GM18499 (cell line): Measurements from ENCODE around the gene GPR27.

Experiments
- ATAC-seq: cut with Tn5 transposase; IDR thresholded peaks from one replicate; pipeline ENCODE4 v1.9.1; 2021; ENCODE audit warnings: moderate number of reproducible peaks; ENCODE audit not compliant: insufficient read depth, unreplicated experiment

Gene GPR27

DNA sequence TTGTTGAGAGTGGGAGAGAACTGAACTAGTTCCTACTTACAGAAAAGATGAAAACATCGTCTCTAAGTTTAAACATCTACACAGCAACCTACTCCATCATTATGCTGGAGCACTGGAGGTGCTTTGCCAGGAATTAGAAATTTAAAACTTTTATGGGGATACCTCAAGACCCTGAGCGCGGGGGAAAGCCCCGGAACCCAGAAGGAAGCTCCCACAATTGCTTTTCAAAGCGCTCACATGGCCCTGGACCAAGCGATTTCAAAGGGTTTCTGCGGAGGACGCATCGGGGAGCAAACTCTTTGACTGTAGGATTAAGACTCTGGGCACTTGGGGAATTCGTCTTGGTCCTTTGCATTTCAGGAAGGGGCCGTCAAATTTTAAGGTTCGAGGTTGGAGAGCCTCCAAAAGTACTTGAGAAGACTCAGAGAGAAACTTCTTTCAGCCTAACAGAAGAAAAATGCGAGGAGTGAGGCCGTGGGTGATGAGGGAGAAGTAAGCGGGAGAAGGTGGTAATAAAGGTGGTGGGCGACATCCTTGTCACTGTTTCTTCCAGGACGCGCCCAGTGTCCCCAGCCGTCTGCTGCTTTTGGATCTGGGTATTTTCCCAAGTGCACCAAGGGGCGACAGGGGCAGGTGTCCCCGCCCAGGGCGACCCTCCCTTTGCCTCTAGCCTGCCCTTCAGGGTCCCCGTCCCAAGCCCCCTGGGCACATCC lies 30.7 kb downstream of the GPR27 start:
- no peak for ATAC-seq

DNA sequence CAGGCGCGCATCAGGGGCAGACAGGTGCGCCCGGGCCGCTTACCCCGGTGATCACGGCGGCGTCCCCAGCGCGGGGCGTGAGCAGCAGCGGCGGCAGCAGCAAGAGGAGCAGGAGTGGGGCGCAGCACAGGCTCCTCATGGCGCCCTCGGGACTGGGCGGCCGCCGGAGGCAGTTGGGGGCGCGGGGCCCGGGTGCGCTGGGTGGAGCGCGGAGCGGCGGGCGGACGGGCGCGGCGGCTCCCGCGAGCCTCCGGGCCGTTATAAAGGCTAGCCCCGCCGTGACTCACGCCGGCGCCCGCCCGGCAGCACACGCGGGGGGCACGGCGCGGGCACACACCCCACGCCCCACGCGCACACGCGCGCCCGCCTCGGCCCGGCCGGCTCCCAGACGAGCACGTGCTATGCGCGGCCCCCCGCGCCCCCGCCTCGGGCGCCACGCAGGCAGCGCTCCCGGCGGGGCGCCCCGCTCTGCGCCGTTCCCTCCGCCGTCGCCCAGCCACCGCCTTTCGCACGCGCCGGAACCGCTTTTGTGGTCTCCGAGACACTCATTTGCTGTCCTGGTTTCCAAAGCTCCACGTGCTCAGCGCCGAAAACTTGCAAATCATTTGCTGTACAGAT lies 31.4 kb downstream of the GPR27 start, which contains the start of gene PROK2:
TSS of gene PROK2 (minus strand) at position 235 of the 618 bp plus-strand sequence. CDS start at position 139, 96 bp downstream.
- ATAC-seq, result no peak

DNA sequence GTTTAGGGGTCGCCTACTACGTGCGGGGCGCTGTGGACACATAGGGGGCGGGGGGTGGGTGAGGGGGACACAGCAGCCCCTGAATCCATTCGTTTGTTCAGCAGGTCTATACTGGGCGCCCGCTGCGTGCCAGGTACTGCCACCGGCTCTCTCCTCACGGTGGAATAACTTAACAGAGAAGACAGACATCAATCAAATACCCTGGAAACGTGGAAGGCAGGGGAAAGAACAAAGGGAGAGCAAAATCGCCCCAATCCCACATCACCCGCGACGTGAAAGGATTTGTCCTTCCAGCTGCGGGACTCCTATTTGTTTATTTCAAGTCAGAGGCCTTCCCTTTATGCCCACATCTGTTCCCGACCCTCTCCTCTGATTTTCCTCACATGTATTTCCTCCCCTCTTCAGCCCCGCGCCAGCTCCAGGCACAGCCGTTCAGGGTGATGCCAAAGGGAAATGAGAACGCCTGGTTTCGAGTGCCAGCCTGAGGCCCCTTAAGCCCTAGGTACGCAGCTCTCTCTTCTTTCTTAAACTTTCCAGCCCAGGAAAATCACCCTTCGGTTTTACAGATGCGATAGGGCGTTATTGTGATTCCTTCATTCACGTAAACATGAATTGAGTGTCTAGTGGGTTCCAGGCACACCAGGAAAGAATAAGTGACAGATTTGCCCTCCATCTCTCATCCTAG lies 32.0 kb downstream of the GPR27 start:
- no peak for ATAC-seq

DNA sequence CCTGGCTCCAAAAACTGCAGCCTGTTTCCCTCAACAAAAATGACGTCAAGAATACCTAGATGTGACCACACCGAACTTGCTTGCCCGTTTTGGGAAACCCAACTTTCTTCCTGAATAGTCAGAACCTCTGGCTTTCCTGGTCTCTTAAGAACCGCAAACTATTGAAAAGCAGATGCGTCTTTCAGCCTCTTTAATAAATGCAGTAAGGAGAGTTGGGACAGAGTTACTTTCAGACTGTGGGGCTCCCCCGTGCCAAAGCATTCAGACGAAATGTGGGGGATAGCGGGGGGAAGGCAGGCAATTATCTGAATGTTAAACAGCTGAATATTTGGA lies 32.5 kb downstream of the GPR27 start:
- ATAC-seq, result no peak

DNA sequence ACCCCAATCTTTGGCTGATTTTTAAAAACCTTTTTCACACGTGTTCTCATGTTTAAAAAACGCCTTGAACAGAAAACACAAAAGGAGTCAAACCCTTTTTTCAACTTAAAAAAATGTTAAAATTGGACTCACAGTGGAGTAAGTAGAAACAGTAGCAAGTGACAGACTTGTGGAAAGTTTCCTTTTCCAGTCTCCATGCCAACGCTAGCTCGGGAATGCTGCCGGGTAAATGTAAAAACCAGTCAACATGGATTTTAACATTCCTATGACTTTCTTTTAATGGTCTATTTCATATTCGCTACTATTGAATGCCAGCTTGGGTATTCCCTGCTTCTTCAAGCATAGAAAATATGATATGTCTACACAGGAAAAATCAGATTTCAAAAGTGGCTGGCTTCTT lies 32.9 kb downstream of the GPR27 start:
- no peak for ATAC-seq

DNA sequence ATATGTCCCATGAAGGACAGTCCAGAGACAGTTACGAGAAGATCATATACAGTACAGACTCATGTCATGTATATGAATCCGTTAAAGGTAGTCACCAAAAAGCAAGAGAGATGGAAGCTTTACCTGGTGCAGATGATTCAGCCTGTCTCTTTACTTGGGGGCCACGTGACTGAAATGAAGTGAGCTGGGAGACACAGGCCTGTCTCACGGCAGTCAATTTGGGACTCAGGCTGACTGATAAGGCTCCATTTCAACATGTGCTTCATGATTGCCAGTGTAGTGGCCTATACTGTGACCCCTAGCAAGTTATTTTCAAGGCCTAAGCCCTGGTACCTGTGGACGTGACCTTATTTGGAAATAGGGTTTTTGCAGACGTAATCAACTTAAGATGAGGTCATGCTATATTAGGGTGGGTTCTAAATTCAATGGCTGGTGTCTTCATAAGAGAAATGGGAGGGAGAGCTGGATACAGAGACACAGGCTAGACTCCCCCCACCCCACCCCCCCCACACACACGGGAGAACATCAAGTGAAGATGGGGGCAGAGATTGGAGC lies 34.3 kb downstream of the GPR27 start:
- ATAC-seq, result no peak

DNA sequence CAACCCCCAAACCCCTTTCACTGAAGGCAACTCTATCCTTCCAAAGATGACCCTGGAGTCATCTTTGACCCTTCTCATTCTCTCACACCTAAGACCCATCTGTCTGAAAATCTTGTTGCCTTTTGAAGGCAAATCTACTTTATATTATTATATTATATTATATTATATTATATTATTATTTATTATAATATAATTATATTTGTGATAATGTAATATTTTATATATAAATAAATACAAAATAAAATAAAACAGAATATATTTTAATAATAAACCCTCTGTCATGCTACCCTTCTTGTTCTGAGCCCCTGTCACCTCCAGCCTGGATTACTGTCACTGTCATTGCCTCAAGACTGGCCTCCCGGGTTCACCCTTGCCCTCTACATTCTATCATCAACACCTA lies 36.3 kb downstream of the GPR27 start:
- no peak for ATAC-seq

DNA sequence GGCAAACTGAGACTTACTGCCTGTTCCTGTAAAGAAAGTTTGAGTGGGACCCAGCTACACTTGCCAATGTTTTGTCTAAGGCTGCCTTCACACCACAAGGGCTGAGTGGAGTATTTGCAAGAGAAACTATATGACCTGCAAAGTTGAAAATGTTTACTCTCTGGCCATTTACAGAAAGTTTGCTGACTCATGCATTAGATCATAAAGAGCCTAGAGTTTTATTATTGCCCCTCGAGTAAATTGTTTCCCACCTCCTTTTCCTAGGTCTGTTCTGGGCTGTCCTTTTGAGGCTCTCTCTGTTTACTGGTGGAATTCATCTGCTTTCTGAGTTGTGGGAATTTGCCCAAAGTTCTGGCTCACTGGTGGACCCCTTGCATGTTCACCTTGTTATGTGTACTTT lies 38.0 kb downstream of the GPR27 start:
- no peak for ATAC-seq

DNA sequence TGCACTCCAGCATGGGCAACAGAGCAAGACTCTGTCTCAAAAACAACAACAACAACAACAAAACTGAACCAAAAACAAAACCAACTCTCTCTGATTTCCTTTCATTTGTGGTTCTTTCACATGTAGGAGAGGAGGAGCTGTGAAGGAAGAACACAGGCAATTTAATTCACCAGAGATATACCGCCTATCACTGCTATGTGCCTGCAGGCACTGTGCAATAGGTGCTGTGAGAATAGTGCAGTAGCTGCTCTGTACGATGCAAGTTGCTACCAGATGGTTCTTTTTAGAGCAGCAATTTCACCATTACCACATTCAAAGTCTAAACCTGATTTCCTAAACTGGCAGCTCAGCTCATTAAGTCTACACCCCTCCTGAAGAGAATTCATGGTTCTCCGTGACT lies 42.6 kb downstream of the GPR27 start:
- ATAC-seq, result no peak

DNA sequence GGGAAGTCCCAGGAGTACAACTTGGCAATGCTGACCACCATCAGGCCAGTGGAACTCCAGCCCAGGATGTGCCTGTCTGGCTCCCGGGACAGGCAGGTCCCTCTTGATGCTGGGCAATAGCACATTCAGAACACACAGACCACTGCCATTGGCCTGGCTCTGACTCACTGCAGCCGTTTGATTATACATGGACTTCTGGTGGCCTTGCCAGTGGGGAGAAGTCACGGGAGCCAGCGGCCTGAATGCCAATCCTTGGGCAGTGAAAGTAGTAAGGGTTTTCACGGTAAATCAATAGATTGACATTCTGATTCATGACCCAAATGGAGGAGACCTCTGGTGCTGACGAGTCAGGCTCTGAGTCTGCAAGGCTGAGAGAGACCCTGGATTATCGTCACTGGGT lies 43.8 kb downstream of the GPR27 start:
- ATAC-seq, result no peak

DNA sequence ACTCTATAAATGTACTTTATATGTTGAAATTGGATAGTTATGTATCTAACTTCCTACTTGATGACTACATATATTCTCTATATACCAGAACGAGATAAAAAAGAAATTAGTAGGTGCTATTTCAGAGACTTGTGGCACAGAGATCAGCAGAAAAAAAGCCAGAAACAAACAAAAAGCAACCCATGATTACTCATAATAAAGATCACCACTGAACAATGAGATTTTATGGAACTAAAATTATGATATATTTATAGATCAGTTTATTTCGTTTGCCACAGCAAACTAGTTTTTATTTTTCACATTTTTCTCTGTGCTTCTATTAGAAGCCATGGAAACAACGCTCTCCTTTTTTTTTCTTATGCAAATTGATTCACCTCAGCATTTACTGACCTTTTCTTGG lies 46.4 kb downstream of the GPR27 start:
- no peak for ATAC-seq

DNA sequence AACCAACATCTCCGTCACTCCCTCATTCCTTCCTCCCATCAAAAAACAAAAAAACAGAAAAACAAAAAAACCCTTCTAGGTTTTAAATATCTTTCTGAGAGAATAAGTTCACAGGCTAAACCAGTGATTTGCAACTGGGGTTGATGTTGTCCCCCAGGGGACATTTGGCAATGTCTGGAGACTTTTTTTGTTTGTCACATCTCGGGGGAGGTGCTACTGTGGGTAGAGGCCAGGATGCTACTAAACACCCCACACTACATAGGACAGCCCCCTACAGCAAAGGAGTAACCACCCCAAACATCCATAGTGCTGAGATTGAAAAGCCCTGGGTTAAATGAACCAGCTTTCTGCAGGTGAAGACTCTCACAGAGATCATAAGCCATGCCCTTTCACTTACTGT lies 48.3 kb downstream of the GPR27 start:
- no peak for ATAC-seq

DNA sequence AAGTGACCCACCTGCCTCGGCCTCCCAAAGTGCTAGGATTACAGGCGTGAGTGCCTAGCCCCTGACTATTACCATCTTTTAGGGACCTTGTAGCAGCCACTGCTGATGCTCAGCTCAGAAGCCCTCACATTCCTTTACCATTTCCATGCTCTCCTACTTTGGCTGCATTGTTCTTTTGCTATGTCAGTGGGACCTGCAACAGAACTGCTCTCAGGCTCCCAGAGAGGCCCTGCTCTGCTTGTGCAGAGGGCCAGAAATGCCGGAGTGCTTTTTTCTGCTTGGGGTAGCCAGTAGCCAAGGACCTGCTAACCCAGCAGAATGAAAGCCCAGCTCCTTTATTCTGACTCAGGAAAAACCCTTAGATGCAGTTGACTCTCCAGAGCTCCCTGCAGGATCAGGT lies 49.6 kb downstream of the GPR27 start:
- no peak for ATAC-seq

DNA sequence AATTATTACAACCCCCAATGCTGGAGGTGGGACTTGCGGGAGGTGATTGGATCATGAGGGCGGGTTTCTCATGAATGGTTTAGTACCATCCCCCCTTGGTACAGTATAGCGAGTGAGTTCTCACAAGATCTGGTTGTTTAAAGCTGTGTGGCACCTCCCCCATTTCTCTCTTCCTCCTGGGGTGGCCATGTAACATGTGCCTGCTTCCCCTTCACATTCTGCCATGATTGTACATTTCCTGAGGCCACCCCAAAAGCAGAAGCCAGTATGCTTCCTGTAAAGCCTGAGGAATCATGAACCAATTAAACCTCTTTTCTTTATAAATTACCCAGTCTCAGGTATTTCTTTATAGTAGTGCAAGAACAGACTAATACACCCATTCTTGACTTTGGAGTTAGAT lies 51.5 kb downstream of the GPR27 start:
- ATAC-seq, result no peak

DNA sequence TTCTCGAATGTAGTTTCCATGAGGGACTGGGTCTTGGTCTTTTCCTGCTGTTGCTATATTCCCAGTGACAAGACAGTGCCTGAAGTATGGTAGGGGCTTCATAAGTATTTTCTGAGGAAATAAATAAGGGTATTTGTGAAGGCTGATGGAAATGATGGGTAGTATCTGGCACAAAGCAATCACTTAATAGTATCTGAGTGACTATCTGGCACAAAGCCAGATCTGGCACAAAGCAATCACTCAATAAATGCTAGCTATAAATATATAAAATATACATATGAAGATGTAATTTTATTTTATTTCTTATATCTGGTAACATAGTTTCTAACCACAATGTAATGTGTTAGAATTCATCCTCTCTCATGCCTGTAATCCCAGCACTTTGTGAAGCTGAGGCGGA lies 52.0 kb downstream of the GPR27 start:
- no peak for ATAC-seq
